Activated naive CD4-positive, alpha-beta T cell treated with anti-CD3 and anti-CD28 coated beads for 36 hours (primary cell): ENCODE data around the gene LIMA1. TPM values are rescaled to one million over a fixed set of nuclear protein-coding genes. Genes with fewer than 3 reads are reported as not detected.

Experiments used
- CTCF ChIA-PET: fragments of 350-600 bp; sonication (Branson Sonifier 250); formaldehyde crosslinking; loops from one replicate; lab custom pipeline; 2021; ENCODE audit warnings: antibody characterized with exemption; lab: Charles Lee
- DNase-seq: peaks from one replicate; pipeline ENCODE4 v3.0.0-alpha.2; 2020
- H3K27ac Mint-ChIP-seq: one replicate; pipeline ENCODE4 v1.8.0; 2021; ENCODE audit warnings: mild to moderate bottlenecking, mixed read lengths
- H3K27me3 Mint-ChIP-seq: one replicate; pipeline ENCODE4 v1.8.0; 2021; ENCODE audit warnings: low read depth, mixed read lengths
- H3K36me3 Mint-ChIP-seq: one replicate; pipeline ENCODE4 v1.8.0; 2021; ENCODE audit warnings: low read depth, mixed read lengths
- H3K4me1 Mint-ChIP-seq: one replicate; pipeline ENCODE4 v1.8.0; 2021; ENCODE audit warnings: low read depth, mixed read lengths
- H3K4me3 Mint-ChIP-seq: one replicate; pipeline ENCODE4 v1.8.0; 2021; ENCODE audit warnings: mild to moderate bottlenecking, moderate library complexity, mixed read lengths
- H3K9me3 Mint-ChIP-seq: one replicate; pipeline ENCODE4 v1.8.0; 2021; ENCODE audit warnings: mixed read lengths
- intact Hi-C: fragments of 100-400 bp; cut with micrococcal nuclease; formaldehyde crosslinking; loops from one replicate; pipeline ENCODE4 v1.15.1; 2023
- total RNA-seq, 2 experiments: library from RNA; stranded (reverse); gene quantifications; one replicate each; pipeline ENCODE4 v1.2.3, GENCODE V29; 2021

LIMA1 gene
- total RNA-seq, 2 experiments from 2014 or later, result 15.9 to 16.5 TPM

- Mint-ChIP-seq H3K4me1 (peaks cover 19% of the 10 kb centered on the region), H3K36me3 (peaks cover 8% of the 10 kb centered on the region), H3K27me3 (no peaks in the 10 kb centered on the region), H3K9me3 (no peaks in the 10 kb centered on the region), H3K4me3 (no peak overlapping the region), H3K27ac (no peak overlapping the region)
- intact Hi-C loops, result no loop called here
- DNase-seq, result no peak
- CTCF ChIA-PET, result interaction anchor here (0.8 to 1.6 kb wide), 2 partner anchors 96 to 107 kb away, joined by 3 to 5 read pairs; partner anchors contain the start of gene COX14
Measured at GRCh38 chr12:50207424-50207823, 75.9 kb downstream of the LIMA1 start.

- no peak for DNase-seq
- peaks cover 10% of the 10 kb centered on the region for H3K36me3 Mint-ChIP-seq
- intact Hi-C loops, result no loop called here
- no peaks in the 10 kb centered on the region for H3K27me3 Mint-ChIP-seq
- H3K4me1 Mint-ChIP-seq, result peaks cover 4% of the 10 kb centered on the region
- H3K4me3 Mint-ChIP-seq, result no peak overlapping the region
- H3K9me3 Mint-ChIP-seq, result no peaks in the 10 kb centered on the region
- CTCF ChIA-PET, result interaction anchor here (0.9 kb wide), 1 partner anchor 239 kb away, joined by 5 read pairs; no protein-coding TSS in a partner anchor
- H3K27ac Mint-ChIP-seq, result no peak overlapping the region
Measured at GRCh38 chr12:50205648-50206047, 77.7 kb downstream of the LIMA1 start.

GRCh38 chr12:50203691-50204090, 79.6 kb downstream of the LIMA1 start:
- H3K27ac Mint-ChIP-seq, result no peak overlapping the region
- intact Hi-C loops, result no loop called here
- no peaks in the 10 kb centered on the region for H3K9me3 Mint-ChIP-seq
- H3K27me3 Mint-ChIP-seq, result no peaks in the 10 kb centered on the region
- H3K4me1 Mint-ChIP-seq, result no peaks in the 10 kb centered on the region
- CTCF ChIA-PET, result interaction anchor here (0.7 kb wide), 1 partner anchor 16 kb away, joined by 3 read pairs; no protein-coding TSS in a partner anchor
- DNase-seq, result no peak
- no peak overlapping the region for H3K4me3 Mint-ChIP-seq
- peaks cover 17% of the 10 kb centered on the region for H3K36me3 Mint-ChIP-seq

GRCh38 chr12:50201987-50202521, 81.3 kb downstream of the LIMA1 start:
- intact Hi-C loops, result no loop called here
- Mint-ChIP-seq H3K36me3 (peaks cover 19% of the 10 kb centered on the region), H3K4me1 (no peaks in the 10 kb centered on the region), H3K4me3 (no peak overlapping the region), H3K27me3 (no peaks in the 10 kb centered on the region), H3K27ac (no peak overlapping the region), H3K9me3 (no peaks in the 10 kb centered on the region)
- DNase-seq, result no peak
- CTCF ChIA-PET, result no interaction called here

- H3K27me3 Mint-ChIP-seq, result no peaks in the 10 kb centered on the region
- intact Hi-C loops, result no loop called here
- no peaks in the 10 kb centered on the region for H3K4me1 Mint-ChIP-seq
- no peak overlapping the region for H3K4me3 Mint-ChIP-seq
- H3K9me3 Mint-ChIP-seq, result no peaks in the 10 kb centered on the region
- no peak overlapping the region for H3K27ac Mint-ChIP-seq
- DNase-seq, result no peak
- H3K36me3 Mint-ChIP-seq, result peaks cover 19% of the 10 kb centered on the region
- CTCF ChIA-PET, result interaction anchor here (1.1 kb wide), 1 partner anchor 11 kb away, joined by 3 read pairs; no protein-coding TSS in a partner anchor
Measured at GRCh38 chr12:50200552-50201273, 82.6 kb downstream of the LIMA1 start.

- Mint-ChIP-seq H3K4me1 (no peaks in the 10 kb centered on the region), H3K27ac (no peak overlapping the region), H3K27me3 (no peaks in the 10 kb centered on the region), H3K4me3 (no peak overlapping the region), H3K9me3 (no peaks in the 10 kb centered on the region), H3K36me3 (peaks cover 17% of the 10 kb centered on the region)
- CTCF ChIA-PET, result no interaction called here
- no peak for DNase-seq
- intact Hi-C loops, result no loop called here
Measured at GRCh38 chr12:50198829-50199228, 84.5 kb downstream of the LIMA1 start.

- Mint-ChIP-seq H3K27me3 (no peaks in the 10 kb centered on the region), H3K4me3 (no peak overlapping the region), H3K36me3 (peaks cover 11% of the 10 kb centered on the region), H3K4me1 (no peaks in the 10 kb centered on the region), H3K9me3 (no peaks in the 10 kb centered on the region), H3K27ac (no peak overlapping the region)
- DNase-seq, result no peak
- intact Hi-C loops, result no loop called here
- CTCF ChIA-PET, result no interaction called here
Measured at GRCh38 chr12:50197297-50197727, 86.0 kb downstream of the LIMA1 start.

GRCh38 chr12:50196537-50196936, 86.8 kb downstream of the LIMA1 start:
- CTCF ChIA-PET, result interaction anchor here (0.6 to 1.0 kb wide), 3 partner anchors 23 to 213 kb away, joined by 3 to 5 read pairs (median 3); no protein-coding TSS in a partner anchor
- H3K4me3 Mint-ChIP-seq, result no peak overlapping the region

GRCh38 chr12:50195832-50196231, 87.5 kb downstream of the LIMA1 start:
- Mint-ChIP-seq H3K27ac (no peak overlapping the region), H3K36me3 (peaks cover 11% of the 10 kb centered on the region), H3K9me3 (no peaks in the 10 kb centered on the region), H3K4me3 (no peak overlapping the region), H3K4me1 (no peaks in the 10 kb centered on the region), H3K27me3 (no peaks in the 10 kb centered on the region)
- intact Hi-C loops, result no loop called here
- CTCF ChIA-PET, result interaction anchor here (0.8 to 1.0 kb wide), 2 partner anchors 23 to 125 kb away, joined by 3 to 5 read pairs; no protein-coding TSS in a partner anchor
- DNase-seq, result no peak

More at GRCh38 chr12:50196537-50196936, 86.8 kb downstream of the LIMA1 start:
- no peaks in the 10 kb centered on the region for H3K4me1 Mint-ChIP-seq
- no peak overlapping the region for H3K27ac Mint-ChIP-seq
- H3K36me3 Mint-ChIP-seq, result peaks cover 11% of the 10 kb centered on the region
- intact Hi-C loops, result no loop called here
- no peaks in the 10 kb centered on the region for H3K9me3 Mint-ChIP-seq
- no peak for DNase-seq
- H3K27me3 Mint-ChIP-seq, result no peaks in the 10 kb centered on the region

GRCh38 chr12:50192908-50193307, 90.4 kb downstream of the LIMA1 start:
- CTCF ChIA-PET, result no interaction called here
- H3K4me3 Mint-ChIP-seq, result no peak overlapping the region
- peaks cover 15% of the 10 kb centered on the region for H3K4me1 Mint-ChIP-seq
- no peaks in the 10 kb centered on the region for H3K9me3 Mint-ChIP-seq
- intact Hi-C loops, result no loop called here
- H3K36me3 Mint-ChIP-seq, result peaks cover 5% of the 10 kb centered on the region
- H3K27me3 Mint-ChIP-seq, result no peaks in the 10 kb centered on the region
- DNase-seq, result no peak
- H3K27ac Mint-ChIP-seq, result no peak overlapping the region

GRCh38 chr12:50192236-50192635, 91.1 kb downstream of the LIMA1 start:
- Mint-ChIP-seq H3K4me1 (peaks cover 22% of the 10 kb centered on the region), H3K27me3 (no peaks in the 10 kb centered on the region), H3K36me3 (peaks cover 5% of the 10 kb centered on the region), H3K27ac (no peak overlapping the region), H3K9me3 (no peaks in the 10 kb centered on the region), H3K4me3 (no peak overlapping the region)
- CTCF ChIA-PET, result no interaction called here
- DNase-seq, result no peak
- intact Hi-C loops, result no loop called here

- CTCF ChIA-PET, result interaction anchor here (0.5 to 2.0 kb wide), 4 partner anchors 10 to 392 kb away, joined by 3 to 13 read pairs (median 4); no protein-coding TSS in a partner anchor
- Mint-ChIP-seq H3K36me3 (peaks cover 5% of the 10 kb centered on the region), H3K9me3 (no peaks in the 10 kb centered on the region), H3K4me1 (peaks cover 29% of the 10 kb centered on the region), H3K4me3 (no peak overlapping the region), H3K27ac (no peak overlapping the region), H3K27me3 (no peaks in the 10 kb centered on the region)
- intact Hi-C loops, result no loop called here
- DNase-seq, result no peak
Measured at GRCh38 chr12:50190859-50191258, 92.5 kb downstream of the LIMA1 start.
